GM03348 (cell line): Measurements from ENCODE around the gene FBXO15.

Source experiments
- DNase-seq: peaks from one replicate; pipeline ENCODE4 v3.0.0; 2012; ENCODE audit warnings: low spot score

FBXO15 gene

GRCh38 chr18:74153377-74153776, 5.7 kb upstream of the FBXO15 start:
- no peak for DNase-seq

- no peak for DNase-seq
Measured at GRCh38 chr18:74152857-74153256, 5.2 kb upstream of the FBXO15 start.

- no peak for DNase-seq
Measured at GRCh38 chr18:74152270-74152669, 4.6 kb upstream of the FBXO15 start.

GRCh38 chr18:74149878-74150277, 2.2 kb upstream of the FBXO15 start:
- DNase-seq: no peak

GRCh38 chr18:74148543-74149070, 973 bp upstream of the FBXO15 start:
- no peak for DNase-seq

- DNase-seq: no peak
Measured at GRCh38 chr18:74147491-74147778, 199 bp downstream of the FBXO15 start.

- peak; percentile 22 for DNase-seq
Measured at GRCh38 chr18:74146756-74147155, 878 bp downstream of the FBXO15 start.

GRCh38 chr18:74142252-74142651, 5.4 kb downstream of the FBXO15 start:
- DNase-seq: no peak

- DNase-seq: no peak
Measured at GRCh38 chr18:74141667-74142066, 6.0 kb downstream of the FBXO15 start.

- DNase-seq: no peak
Measured at GRCh38 chr18:74140582-74140981, 7.1 kb downstream of the FBXO15 start.

- peak; percentile 47 for DNase-seq
Measured at GRCh38 chr18:74139888-74140287, 7.7 kb downstream of the FBXO15 start.

GRCh38 chr18:74139411-74139810, 8.2 kb downstream of the FBXO15 start:
- no peak for DNase-seq

- no peak for DNase-seq
Measured at GRCh38 chr18:74137920-74138538, 9.6 kb downstream of the FBXO15 start.

GRCh38 chr18:74132201-74132600, 15.4 kb downstream of the FBXO15 start:
- no peak for DNase-seq

- no peak for DNase-seq
Measured at GRCh38 chr18:74131124-74131523, 16.5 kb downstream of the FBXO15 start.

GRCh38 chr18:74128159-74128558, 19.5 kb downstream of the FBXO15 start:
- DNase-seq: no peak

- DNase-seq: no peak
Measured at GRCh38 chr18:74126684-74127655, 20.7 kb downstream of the FBXO15 start.

- no peak for DNase-seq
Measured at GRCh38 chr18:74124642-74125041, 23.0 kb downstream of the FBXO15 start.

- DNase-seq: no peak
Measured at GRCh38 chr18:74123200-74123599, 24.4 kb downstream of the FBXO15 start.

GRCh38 chr18:74116633-74117554, 30.7 kb downstream of the FBXO15 start:
- peak; percentile 57 for DNase-seq

GRCh38 chr18:74115046-74115445, 32.6 kb downstream of the FBXO15 start:
- DNase-seq: peak; percentile 39

- DNase-seq: no peak
Measured at GRCh38 chr18:74114116-74114515, 33.5 kb downstream of the FBXO15 start.
